Measurements from ENCODE around the gene KIT.

GRCh38 chr4:54719378-54719777 is 61.6 kb downstream of the KIT start:
- no peak for TF ChIP-seq POLR2AphosphoS5 (IDR thresholded peaks at IDR 0.05; ENCODE audit: low read depth)
- no peak for TF ChIP-seq CTCF (IDR thresholded peaks at IDR 0.05; ENCODE audit: insufficient read depth, low read length)
- TF ChIP-seq GABPA (IDR thresholded peaks at IDR 0.05; ENCODE audit: low read depth) = no peak

Data from HL-60 (cell line).